COR-L47 (cell line): Measurements from ENCODE around the gene NTSR1.

Source experiments
- DNase-seq: peaks from one replicate; lab custom pipeline; 2025; lab: John Stamatoyannopoulos, UW

The NTSR1 gene

GRCh38 chr20:62771396-62772102 lies 62.9 kb downstream of the NTSR1 start:
- DNase-seq: no peak

- DNase-seq: no peak
These were observed 63.5 kb downstream of the NTSR1 start for GRCh38 chr20:62772103-62772611.

DNA sequence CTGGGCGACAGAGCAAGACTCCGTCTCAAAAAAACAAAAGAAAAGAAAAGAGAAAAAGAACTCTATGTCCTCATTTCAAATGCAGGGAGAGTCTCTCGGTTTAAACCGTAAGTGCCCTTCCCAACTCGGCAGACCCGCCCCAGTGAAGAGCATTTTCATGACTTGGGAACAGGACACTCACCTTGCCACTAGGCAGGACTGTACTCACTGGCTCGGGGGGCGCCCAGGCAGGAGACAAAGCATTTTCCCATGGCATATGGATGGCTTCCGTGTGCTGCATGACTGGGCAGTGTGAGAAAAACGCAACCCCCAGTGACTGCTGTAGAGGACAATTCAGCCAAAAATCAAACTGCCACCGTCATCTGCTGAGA lies 64.0 kb downstream of the NTSR1 start:
- DNase-seq: no peak

GRCh38 chr20:62772990-62773844 lies 64.6 kb downstream of the NTSR1 start:
- DNase-seq: no peak

- no peak for DNase-seq
These were observed 65.4 kb downstream of the NTSR1 start for GRCh38 chr20:62773845-62774714.

GRCh38 chr20:62774762-62775161 lies 66.1 kb downstream of the NTSR1 start:
- DNase-seq: no peak

GRCh38 chr20:62775206-62775605 lies 66.6 kb downstream of the NTSR1 start:
- DNase-seq: no peak

GRCh38 chr20:62776035-62776691 lies 67.5 kb downstream of the NTSR1 start:
- DNase-seq: no peak

GRCh38 chr20:62776692-62777527 lies 68.3 kb downstream of the NTSR1 start:
- DNase-seq: peak; percentile 45

DNA sequence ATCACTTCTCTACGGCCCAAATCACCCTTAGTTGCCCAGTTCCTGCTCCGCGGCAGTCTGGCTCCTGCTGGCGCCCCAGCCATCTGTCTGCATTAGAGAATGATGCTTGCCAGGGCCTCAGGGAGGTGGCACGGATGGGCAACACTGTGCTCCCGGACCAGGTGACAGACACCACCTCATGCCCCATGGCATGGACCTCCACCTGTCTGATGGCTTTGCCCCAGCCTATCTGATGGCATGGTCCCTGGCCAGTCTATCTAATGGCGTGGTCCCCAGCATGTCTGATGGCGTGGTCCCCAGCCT lies 68.8 kb downstream of the NTSR1 start:
- no peak for DNase-seq

DNA sequence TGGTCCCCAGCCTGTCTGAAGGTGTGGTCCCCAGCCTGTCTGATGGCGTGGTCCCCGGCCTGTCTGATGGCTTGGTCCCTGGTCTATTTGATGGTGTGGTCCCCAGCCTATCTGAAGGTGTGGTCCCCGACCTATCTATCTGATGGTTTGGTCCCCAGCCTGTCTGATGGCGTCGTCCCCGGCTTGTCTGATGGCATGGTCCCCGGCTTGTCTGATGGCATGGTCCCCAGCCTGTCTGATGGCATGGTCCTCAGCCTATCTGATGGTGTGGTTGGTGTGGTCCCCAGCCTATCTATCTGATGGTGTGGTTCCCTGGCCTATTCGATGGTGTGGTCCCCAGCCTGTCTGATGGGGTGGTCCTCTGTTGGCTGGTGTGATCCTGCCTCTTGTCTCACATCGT lies 69.4 kb downstream of the NTSR1 start:
- no peak for DNase-seq

- no peak for DNase-seq
These were observed 70.2 kb downstream of the NTSR1 start for GRCh38 chr20:62778601-62779416.

GRCh38 chr20:62779417-62779685 lies 70.7 kb downstream of the NTSR1 start:
- no peak for DNase-seq

DNA sequence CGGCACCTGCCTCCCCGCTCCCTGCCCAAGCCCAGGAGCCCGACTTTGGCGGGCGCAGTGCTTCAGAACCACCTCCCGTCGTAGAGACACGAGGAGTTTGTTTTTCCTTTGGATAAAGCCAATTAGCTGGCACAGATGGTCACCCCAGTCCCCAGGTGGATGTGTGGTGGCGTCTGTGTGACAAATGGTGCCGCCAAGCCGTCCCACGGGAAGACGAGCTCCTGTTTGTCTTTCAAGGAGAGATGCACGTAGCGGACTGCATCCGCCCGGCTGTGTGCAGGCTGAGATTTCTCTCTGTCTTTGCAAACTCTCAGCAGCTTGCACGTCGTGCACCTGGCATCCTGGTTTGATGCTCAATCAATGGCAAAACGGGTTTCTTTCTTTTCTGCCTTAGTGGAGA lies 71.6 kb downstream of the NTSR1 start:
- no peak for DNase-seq

DNA sequence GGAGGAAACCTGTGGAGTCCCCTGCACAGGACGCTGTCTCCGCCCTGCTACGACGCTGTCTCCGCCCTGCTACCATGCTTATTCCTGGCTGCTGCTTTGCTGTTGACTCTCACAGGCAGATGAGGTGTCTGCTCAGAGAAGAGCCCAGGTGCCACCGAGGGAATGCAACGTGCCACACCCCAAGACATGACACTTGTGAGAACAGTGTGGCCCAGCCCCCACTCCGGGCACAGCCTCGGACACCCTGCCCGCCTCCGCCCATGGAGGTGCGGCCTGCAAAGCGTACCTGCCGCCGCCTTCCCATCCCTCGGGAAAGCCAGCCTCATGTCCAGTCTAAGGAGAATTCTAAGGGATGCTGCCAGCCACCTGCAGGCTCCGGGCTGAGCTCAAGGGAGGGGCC lies 72.1 kb downstream of the NTSR1 start:
- DNase-seq: no peak

- no peak for DNase-seq
These were observed 73.7 kb downstream of the NTSR1 start for GRCh38 chr20:62782149-62782892.

- DNase-seq: no peak
These were observed 74.2 kb downstream of the NTSR1 start for GRCh38 chr20:62782893-62783278.

GRCh38 chr20:62784497-62784896 lies 75.9 kb downstream of the NTSR1 start:
- no peak for DNase-seq

DNA sequence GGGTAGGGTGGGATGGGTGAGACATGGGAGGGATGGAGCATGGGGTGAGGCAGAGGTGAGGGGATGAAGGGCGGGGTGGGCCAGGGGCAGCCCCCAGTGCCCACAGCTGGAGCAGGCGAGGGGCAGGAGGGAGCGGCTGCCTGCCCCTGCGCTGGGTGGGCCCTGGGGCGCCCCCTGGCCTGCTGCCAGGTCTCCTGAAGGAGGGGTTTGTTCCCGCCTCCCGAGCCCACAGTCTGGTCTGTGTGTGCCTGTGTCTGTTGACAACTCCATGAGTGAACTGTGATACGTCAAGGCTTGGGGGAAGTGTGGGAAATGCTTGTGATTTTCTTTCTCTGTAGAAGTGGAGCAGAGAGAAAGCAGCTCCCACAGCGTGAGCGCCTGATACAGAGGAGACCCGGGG lies 76.8 kb downstream of the NTSR1 start:
- no peak for DNase-seq

- DNase-seq: no peak
These were observed 77.5 kb downstream of the NTSR1 start for GRCh38 chr20:62786157-62786556.
